ENCODE measurements around the gene ZNF428.

The ZNF428 gene

GRCh38 chr19:43639519-43640423, 20.3 kb upstream of the ZNF428 start, which contains the start of gene CADM4:
CADM4 (minus strand) TSS chr19:43639850; CDS start chr19:43639790, 60 bp downstream.
- DNase-seq = peak in 8 of 14 donors; percentile 17 to 67 (median 26)

GRCh38 chr19:43638995-43639518, 19.6 kb upstream of the ZNF428 start:
- peak in 3 of 14 donors; percentile 38 to 47 (median 45) for DNase-seq

- DNase-seq = peak in 9 of 14 donors; percentile 22 to 55 (median 29)
These were observed 19.0 kb upstream of the ZNF428 start for GRCh38 chr19:43638214-43638994.

- DNase-seq = peak in 12 of 14 donors; percentile 14 to 81 (median 59)
These were observed 16.8 kb upstream of the ZNF428 start for GRCh38 chr19:43636121-43636683.

GRCh38 chr19:43635561-43635940, 16.1 kb upstream of the ZNF428 start:
- DNase-seq = peak in 1 of 14 donors; percentile 45

- peak in 13 of 14 donors; percentile 21 to 93 (median 69) for DNase-seq
These were observed 15.6 kb upstream of the ZNF428 start for GRCh38 chr19:43634872-43635560.

- peak in 12 of 14 donors; percentile 22 to 80 (median 54) for DNase-seq
These were observed 15.1 kb upstream of the ZNF428 start for GRCh38 chr19:43634506-43634871.

- peak in 3 of 14 donors; percentile 8 to 60 (median 45) for DNase-seq
These were observed 14.6 kb upstream of the ZNF428 start for GRCh38 chr19:43634068-43634467.

GRCh38 chr19:43633520-43633919, 14.1 kb upstream of the ZNF428 start:
- DNase-seq = no peak

- no peak for DNase-seq
These were observed 12.1 kb upstream of the ZNF428 start for GRCh38 chr19:43631491-43631890.

GRCh38 chr19:43628646-43629326, 9.4 kb upstream of the ZNF428 start:
- peak in 3 of 14 donors; percentile 2 to 31 (median 3) for DNase-seq

- no peak for DNase-seq
These were observed 7.4 kb upstream of the ZNF428 start for GRCh38 chr19:43626838-43627237.

- DNase-seq = peak in 2 of 14 donors; percentile 24 to 59
These were observed 6.6 kb upstream of the ZNF428 start for GRCh38 chr19:43625918-43626579.

- DNase-seq = no peak
These were observed 5.5 kb upstream of the ZNF428 start for GRCh38 chr19:43624933-43625332.

- DNase-seq = no peak
These were observed 4.7 kb upstream of the ZNF428 start for GRCh38 chr19:43623889-43624670.

GRCh38 chr19:43622956-43623355, 3.5 kb upstream of the ZNF428 start:
- no peak for DNase-seq

GRCh38 chr19:43622070-43622469, 2.6 kb upstream of the ZNF428 start:
- DNase-seq = no peak

- no peak for DNase-seq
These were observed 902 bp upstream of the ZNF428 start for GRCh38 chr19:43620061-43621001.

GRCh38 chr19:43618921-43619261, 538 bp downstream of the ZNF428 start:
- DNase-seq = peak in 4 of 14 donors; percentile 41 to 83 (median 64)
